T-helper 22 cell (primary cell): ENCODE results near the gene POU6F2.

Experiments used
- DNase-seq: peaks from one replicate; pipeline ENCODE4 v3.0.0-alpha.2; 2020; ENCODE audit warnings: low read depth

The POU6F2 gene

GRCh38 chr7:39509436-39509835, 531.7 kb downstream of the POU6F2 start:
- no peak for DNase-seq

GRCh38 chr7:39509912-39510311, 532.2 kb downstream of the POU6F2 start:
- no peak for DNase-seq

- no peak for DNase-seq
Observed at GRCh38 chr7:39510864-39511354, 533.2 kb downstream of the POU6F2 start.

GRCh38 chr7:39515534-39516228, 538.0 kb downstream of the POU6F2 start:
- no peak for DNase-seq

- DNase-seq, result no peak
Observed at GRCh38 chr7:39516498-39516897, 538.8 kb downstream of the POU6F2 start.

GRCh38 chr7:39517240-39517639, 539.5 kb downstream of the POU6F2 start:
- no peak for DNase-seq
